Astrocyte (in vitro differentiated cells and primary cell): ENCODE measurements around the gene CGB1. TPM values are rescaled to one million over a fixed set of nuclear protein-coding genes. Genes with fewer than 3 reads are reported as not detected.

ENCODE experiments used
- DNase-seq: peaks from one replicate; pipeline ENCODE4 v3.0.0-alpha.2; 2010; ENCODE audit warnings: low read depth
- FAIRE-seq: peaks from 2 replicates; lab custom pipeline; 2011; peaks lifted over from hg19 to GRCh38; lab: Jason Lieb, UNC
- H2AFZ ChIP-seq: 2 replicates; pipeline ENCODE4 v1.6.0; 2012; ENCODE audit warnings: low read depth, low read length, inconsistent platforms
- H3K27ac ChIP-seq: 2 replicates; pipeline ENCODE4 v1.5.1; 2011; ENCODE audit warnings: low read depth, low read length, inconsistent platforms
- H3K27me3 ChIP-seq: 2 replicates; pipeline ENCODE4 v1.6.0; 2011; ENCODE audit warnings: low read length, inconsistent platforms; ENCODE audit not compliant: insufficient read depth
- H3K36me3 ChIP-seq: 2 replicates; pipeline ENCODE4 v1.5.1; 2011; ENCODE audit warnings: low read length, inconsistent platforms; ENCODE audit not compliant: insufficient read depth
- H3K4me1 ChIP-seq: 2 replicates; pipeline ENCODE4 v1.5.1; 2011; ENCODE audit warnings: low read length, inconsistent platforms; ENCODE audit not compliant: insufficient read depth
- H3K4me2 ChIP-seq: 2 replicates; pipeline ENCODE4 v1.6.0; 2012; ENCODE audit warnings: low read length, inconsistent platforms
- H3K4me3 ChIP-seq: 2 replicates; pipeline ENCODE4 v1.5.1; 2011; ENCODE audit warnings: low read depth, mild to moderate bottlenecking, low read length, inconsistent platforms; ENCODE audit not compliant: insufficient read depth
- H3K79me2 ChIP-seq: 2 replicates; pipeline ENCODE4 v1.6.0; 2012; ENCODE audit warnings: mild to moderate bottlenecking, low read length, inconsistent platforms; ENCODE audit not compliant: insufficient read depth
- H3K9ac ChIP-seq: 2 replicates; pipeline ENCODE4 v1.6.0; 2012; ENCODE audit warnings: mild to moderate bottlenecking, low read length, inconsistent platforms
- H3K9me3 ChIP-seq: 2 replicates; pipeline ENCODE4 v1.5.1; 2012; ENCODE audit warnings: low read depth, mild to moderate bottlenecking, low read length, inconsistent platforms; ENCODE audit not compliant: insufficient read depth
- H4K20me1 ChIP-seq: 2 replicates; pipeline ENCODE4 v1.6.0; 2012; ENCODE audit warnings: low read length, inconsistent platforms; ENCODE audit not compliant: insufficient read depth
- H3K27ac Mint-ChIP-seq: one replicate; pipeline ENCODE4 v1.8.0; 2021; ENCODE audit warnings: mild to moderate bottlenecking, mixed read lengths; ENCODE audit not compliant: unreplicated experiment
- H3K27me3 Mint-ChIP-seq: one replicate; pipeline ENCODE4 v1.8.0; 2021; ENCODE audit warnings: low read depth, mixed read lengths; ENCODE audit not compliant: unreplicated experiment
- H3K36me3 Mint-ChIP-seq: one replicate; pipeline ENCODE4 v1.8.0; 2021; ENCODE audit warnings: low read depth, mixed read lengths; ENCODE audit not compliant: unreplicated experiment
- H3K4me1 Mint-ChIP-seq: one replicate; pipeline ENCODE4 v1.8.0; 2021; ENCODE audit warnings: low read depth, mixed read lengths; ENCODE audit not compliant: unreplicated experiment
- H3K4me3 Mint-ChIP-seq: one replicate; pipeline ENCODE4 v1.8.0; 2021; ENCODE audit warnings: mild to moderate bottlenecking, moderate library complexity, mixed read lengths; ENCODE audit not compliant: unreplicated experiment
- H3K9me3 Mint-ChIP-seq: one replicate; pipeline ENCODE4 v1.8.0; 2021; ENCODE audit warnings: mild to moderate bottlenecking, mixed read lengths; ENCODE audit not compliant: unreplicated experiment
- CTCF ChIP-seq: IDR thresholded peaks from 2 replicates; pipeline ENCODE4 v1.5.1; 2011; ENCODE audit warnings: low read depth, mild to moderate bottlenecking, inconsistent platforms, low read length, moderate library complexity; ENCODE audit not compliant: insufficient read depth
- EZH2 ChIP-seq: IDR thresholded peaks from 2 replicates; pipeline ENCODE4 v1.6.1; 2012; ENCODE audit warnings: mild to moderate bottlenecking, low read length, inconsistent platforms; ENCODE audit not compliant: insufficient read depth
- microRNA-seq: library from miRNA; unstranded; fragments of <30 nt; microRNA quantifications from one replicate; pipeline ENCODE4 v1.2.0, GENCODE V29; 2020
- total RNA-seq: library from RNA; stranded (reverse); gene quantifications from 2 replicates; pipeline ENCODE4 v1.2.1, GENCODE V29; 2021

Gene CGB1
- total RNA-seq, 1 donor from 2014 or later, result 2.3 TPM

GRCh38 chr19:48987323-48987722, 49.4 kb downstream of the CGB1 start:
- no peak overlapping the region for H3K4me2 ChIP-seq
- H3K4me1 Mint-ChIP-seq, result peaks cover 14% of the 10 kb centered on the region
- FAIRE-seq (no peak), DNase-seq (no peak)
- peaks cover 2% of the 10 kb centered on the region for H3K9me3 Mint-ChIP-seq
- no peaks in the 10 kb centered on the region for H3K27me3 Mint-ChIP-seq
- no peak overlapping the region for H2AFZ ChIP-seq
- H3K4me3 Mint-ChIP-seq, result peak overlapping the region; percentile 70
- no peak overlapping the region for H3K4me3 ChIP-seq
- peaks cover 23% of the 10 kb centered on the region for H3K79me2 ChIP-seq
- H3K27ac ChIP-seq, result no peak overlapping the region
- H3K36me3 Mint-ChIP-seq, result peaks cover 18% of the 10 kb centered on the region
- H3K4me1 ChIP-seq, result peaks cover 13% of the 10 kb centered on the region
- TF ChIP-seq EZH2 (no peak), CTCF (no peak)
- peaks cover 27% of the 10 kb centered on the region for H4K20me1 ChIP-seq
- H3K36me3 ChIP-seq, result peaks cover 14% of the 10 kb centered on the region
- no peaks in the 10 kb centered on the region for H3K9me3 ChIP-seq
- H3K27me3 ChIP-seq, result no peaks in the 10 kb centered on the region
- no peak overlapping the region for H3K27ac Mint-ChIP-seq
- no peak overlapping the region for H3K9ac ChIP-seq

GRCh38 chr19:48986211-48986610, 50.5 kb downstream of the CGB1 start:
- Mint-ChIP-seq H3K9me3 (peaks cover 2% of the 10 kb centered on the region), H3K27ac (no peak overlapping the region), H3K36me3 (peaks cover 25% of the 10 kb centered on the region), H3K4me3 (no peak overlapping the region), H3K4me1 (peaks cover 11% of the 10 kb centered on the region), H3K27me3 (no peaks in the 10 kb centered on the region)
- Histone ChIP-seq H3K9ac (no peak overlapping the region), H4K20me1 (peaks cover 20% of the 10 kb centered on the region), H3K79me2 (peaks cover 12% of the 10 kb centered on the region), H3K4me1 (peaks cover 4% of the 10 kb centered on the region), H3K36me3 (peaks cover 16% of the 10 kb centered on the region), H3K4me2 (no peak overlapping the region), H3K27me3 (no peaks in the 10 kb centered on the region), H2AFZ (no peak overlapping the region), H3K9me3 (no peaks in the 10 kb centered on the region), H3K4me3 (no peak overlapping the region), H3K27ac (no peak overlapping the region)
- DNase-seq (no peak), FAIRE-seq (no peak)
- TF ChIP-seq EZH2, result no peak
- no peak for TF ChIP-seq CTCF

- Mint-ChIP-seq H3K36me3 (peaks cover 27% of the 10 kb centered on the region), H3K4me3 (no peak overlapping the region), H3K27me3 (no peaks in the 10 kb centered on the region), H3K4me1 (peaks cover 6% of the 10 kb centered on the region), H3K9me3 (peaks cover 2% of the 10 kb centered on the region), H3K27ac (no peak overlapping the region)
- peaks cover 7% of the 10 kb centered on the region for H3K79me2 ChIP-seq
- no peak overlapping the region for H3K9ac ChIP-seq
- no peaks in the 10 kb centered on the region for H3K27me3 ChIP-seq
- H3K4me1 ChIP-seq, result peaks cover 3% of the 10 kb centered on the region
- no peaks in the 10 kb centered on the region for H3K9me3 ChIP-seq
- DNase-seq (no peak), FAIRE-seq (no peak)
- TF ChIP-seq EZH2, result no peak
- peaks cover 16% of the 10 kb centered on the region for H3K36me3 ChIP-seq
- H3K27ac ChIP-seq, result no peak overlapping the region
- H2AFZ ChIP-seq, result no peak overlapping the region
- no peak overlapping the region for H3K4me3 ChIP-seq
- peaks cover 15% of the 10 kb centered on the region for H4K20me1 ChIP-seq
- no peak overlapping the region for H3K4me2 ChIP-seq
Observed at GRCh38 chr19:48985711-48986110, 51.0 kb downstream of the CGB1 start.

Small RNA genes within 50 kb of the gene (microRNA-seq; reads per million reads assigned to microRNA genes)
- gene MIR6798, result 1.4 reads per million

Other genes starting within 250 kb of the CGB1 start
- 38.1 and 41.5 TPM in 2 replicates for gene BCAT2, start 225.9 kb downstream of the CGB1 start, total RNA-seq
- gene HSD17B14, start 200.4 kb downstream of the CGB1 start, total RNA-seq, result 8.2 and 9.7 TPM in 2 replicates
- 27.5 and 32.8 TPM in 2 replicates for gene PLEKHA4, start 168.3 kb downstream of the CGB1 start, total RNA-seq
- gene PPP1R15A, start 164.5 kb downstream of the CGB1 start, total RNA-seq, result 39.5 and 53.2 TPM in 2 replicates
- gene TULP2, start 138.2 kb downstream of the CGB1 start, total RNA-seq, result not detected in 2 replicates
- 164 and 189 TPM in 2 replicates for gene NUCB1, start 136.6 kb downstream of the CGB1 start, total RNA-seq
- gene DHDH, start 103.2 kb downstream of the CGB1 start, total RNA-seq, result 0.45 TPM in 1 of 2 replicates, not detected in the other
- 169 and 174 TPM in 2 replicates for gene BAX, start 82.0 kb downstream of the CGB1 start, total RNA-seq
- 3,402 and 4,020 TPM in 2 replicates for gene FTL, start 71.6 kb downstream of the CGB1 start, total RNA-seq
- gene GYS1, start 43.6 kb downstream of the CGB1 start, total RNA-seq, result 86.0 and 86.8 TPM in 2 replicates
- gene RUVBL2, start 43.0 kb downstream of the CGB1 start, total RNA-seq, result 105 and 106 TPM in 2 replicates
- 0.48 TPM in 1 of 2 replicates, not detected in the other for gene LHB, start 19.8 kb downstream of the CGB1 start, total RNA-seq
- gene CGB3, start 12.6 kb downstream of the CGB1 start, total RNA-seq, result 3.6 and 4.5 TPM in 2 replicates
- 0.52 and 2.9 TPM in 2 replicates for gene CGB2, start 5.0 kb downstream of the CGB1 start, total RNA-seq
- gene CGB5, start 7.0 kb upstream of the CGB1 start, total RNA-seq, result 2.0 and 6.5 TPM in 2 replicates
- gene CGB8, start 12.2 kb upstream of the CGB1 start, total RNA-seq, result 9.4 and 15.8 TPM in 2 replicates
- 7.1 and 8.8 TPM in 2 replicates for gene CGB7, start 20.9 kb upstream of the CGB1 start, total RNA-seq
- gene NTF4, start 27.9 kb upstream of the CGB1 start, total RNA-seq, result 7.2 and 7.3 TPM in 2 replicates
- gene KCNA7, start 35.8 kb upstream of the CGB1 start, total RNA-seq, result 0.05 TPM in 1 of 2 replicates, not detected in the other
- gene SNRNP70, start 48.6 kb upstream of the CGB1 start, total RNA-seq, result 173 and 177 TPM in 2 replicates
- 8.9 and 9.7 TPM in 2 replicates for gene LIN7B, start 77.5 kb upstream of the CGB1 start, total RNA-seq
- gene C19orf73, start 82.2 kb upstream of the CGB1 start, total RNA-seq, result 0.73 and 1.4 TPM in 2 replicates
- 9.2 and 11.7 TPM in 2 replicates for gene PPFIA3, start 82.6 kb upstream of the CGB1 start, total RNA-seq
- gene HRC, start 118.5 kb upstream of the CGB1 start, total RNA-seq, result not detected in 2 replicates
- gene TRPM4, start 120.9 kb upstream of the CGB1 start, total RNA-seq, result 26.3 and 28.3 TPM in 2 replicates